ENCODE results near the gene TFAP2D. TPM values are rescaled to one million over a fixed set of nuclear protein-coding genes. Genes with fewer than 3 reads are reported as not detected.
A peak's percentile ranks its signal among the peaks of the same experiment; 100 is the strongest.

TFAP2D gene
- not detected in 2 replicates for total RNA-seq

GRCh38 chr6:50713226-50713625, at the start of gene TFAP2D:
TSS of gene TFAP2D (plus strand) at chr6:50713526. CDS start at chr6:50714056, 530 bp downstream.
- DNase-seq = no peak

- no peak for DNase-seq
These were observed 49.5 kb upstream of the TFAP2D start for GRCh38 chr6:50663806-50664205.

GRCh38 chr6:50666089-50666488, 47.2 kb upstream of the TFAP2D start:
- no peak for DNase-seq

- no peak for DNase-seq
These were observed 32.0 kb upstream of the TFAP2D start for GRCh38 chr6:50681213-50681824.

- no peak for DNase-seq
These were observed 24.1 kb upstream of the TFAP2D start for GRCh38 chr6:50689210-50689609.

- DNase-seq = no peak
These were observed 21.4 kb upstream of the TFAP2D start for GRCh38 chr6:50691814-50692495.

GRCh38 chr6:50698546-50698945, 14.8 kb upstream of the TFAP2D start:
- no peak for DNase-seq

- DNase-seq = peak; percentile 17
These were observed 14.1 kb upstream of the TFAP2D start for GRCh38 chr6:50699051-50699775.

GRCh38 chr6:50706575-50706974, 6.8 kb upstream of the TFAP2D start:
- no peak for DNase-seq

- DNase-seq = no peak
These were observed 6.1 kb upstream of the TFAP2D start for GRCh38 chr6:50707191-50707590.

- peak; percentile 3 for DNase-seq
These were observed 5.5 kb upstream of the TFAP2D start for GRCh38 chr6:50707652-50708300.

GRCh38 chr6:50708664-50709365, 4.5 kb upstream of the TFAP2D start:
- DNase-seq = no peak

- DNase-seq = no peak
These were observed 4.0 kb upstream of the TFAP2D start for GRCh38 chr6:50709366-50709734.

GRCh38 chr6:50711686-50712085, 1.6 kb upstream of the TFAP2D start:
- DNase-seq = no peak

- DNase-seq = no peak
These were observed 1.0 kb upstream of the TFAP2D start for GRCh38 chr6:50712291-50712690.

- no peak for DNase-seq
These were observed 706 bp downstream of the TFAP2D start for GRCh38 chr6:50713977-50714486.

- DNase-seq = no peak
These were observed 1.4 kb downstream of the TFAP2D start for GRCh38 chr6:50714487-50715379.

GRCh38 chr6:50716899-50717509, 3.7 kb downstream of the TFAP2D start:
- no peak for DNase-seq

GRCh38 chr6:50717734-50718457, 4.6 kb downstream of the TFAP2D start:
- DNase-seq = no peak

GRCh38 chr6:50718566-50718965, 5.2 kb downstream of the TFAP2D start:
- no peak for DNase-seq
